Adrenal gland (tissue), 5 donors: ENCODE measurements around the gene ARL6IP4.
A peak's percentile ranks its signal among the peaks of the same experiment; 100 is the strongest.

Source experiments
- POLR2A ChIP-seq, 2 donors: fragments of 450-650 bp; IDR thresholded peaks; one replicate each; pipeline ENCODE4 v1.6.1; 2017; ENCODE audit warnings: antibody characterized with exemption in 2 of 2, mild to moderate bottlenecking in 2 of 2, moderate library complexity in 1 of 2
- TF ChIP-seq, protein P1 (sequence below), 6 experiments: fragments of 450-650 bp in 4 of 6; fragments of 200-600 bp in 2 of 6; sonication (generic) in 1 of 6; IDR thresholded peaks; 1 replicate in 5 of 6; 2 replicates in 1 of 6; pipeline versions ENCODE4 v1.5.1 to v1.8.0; 2016 to 2021; ENCODE audit warnings: antibody characterized with exemption in 6 of 6, mild to moderate bottlenecking in 2 of 6, moderate library complexity in 1 of 6
- donor health status: DM: no; HTN: no; CAD: no.

- TF ChIP-seq, protein P1, sequence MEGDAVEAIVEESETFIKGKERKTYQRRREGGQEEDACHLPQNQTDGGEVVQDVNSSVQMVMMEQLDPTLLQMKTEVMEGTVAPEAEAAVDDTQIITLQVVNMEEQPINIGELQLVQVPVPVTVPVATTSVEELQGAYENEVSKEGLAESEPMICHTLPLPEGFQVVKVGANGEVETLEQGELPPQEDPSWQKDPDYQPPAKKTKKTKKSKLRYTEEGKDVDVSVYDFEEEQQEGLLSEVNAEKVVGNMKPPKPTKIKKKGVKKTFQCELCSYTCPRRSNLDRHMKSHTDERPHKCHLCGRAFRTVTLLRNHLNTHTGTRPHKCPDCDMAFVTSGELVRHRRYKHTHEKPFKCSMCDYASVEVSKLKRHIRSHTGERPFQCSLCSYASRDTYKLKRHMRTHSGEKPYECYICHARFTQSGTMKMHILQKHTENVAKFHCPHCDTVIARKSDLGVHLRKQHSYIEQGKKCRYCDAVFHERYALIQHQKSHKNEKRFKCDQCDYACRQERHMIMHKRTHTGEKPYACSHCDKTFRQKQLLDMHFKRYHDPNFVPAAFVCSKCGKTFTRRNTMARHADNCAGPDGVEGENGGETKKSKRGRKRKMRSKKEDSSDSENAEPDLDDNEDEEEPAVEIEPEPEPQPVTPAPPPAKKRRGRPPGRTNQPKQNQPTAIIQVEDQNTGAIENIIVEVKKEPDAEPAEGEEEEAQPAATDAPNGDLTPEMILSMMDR (IDR thresholded peaks at IDR 0.05), result no peak
- TF ChIP-seq POLR2A (IDR thresholded peaks at IDR 0.05), result peak in 1 of 2 donors; percentile 69
These were observed at the start of gene ARL6IP4 for GRCh38 chr12:122980183-122981035.
